GM19468 (cell line): ENCODE measurements around the gene CD34.
"Not testable (repeated sequence)": the region's sequence is repeated elsewhere in the genome, so short reads cannot be mapped to it uniquely, and the experiment has no call there.

Source experiments
- ATAC-seq: cut with Tn5 transposase; IDR thresholded peaks from one replicate; pipeline ENCODE4 v1.9.1; 2021; ENCODE audit warnings: mild to moderate bottlenecking, moderate library complexity, moderate number of reproducible peaks; ENCODE audit not compliant: unreplicated experiment; ENCODE audit errors: extremely low read depth

CD34 gene

DNA sequence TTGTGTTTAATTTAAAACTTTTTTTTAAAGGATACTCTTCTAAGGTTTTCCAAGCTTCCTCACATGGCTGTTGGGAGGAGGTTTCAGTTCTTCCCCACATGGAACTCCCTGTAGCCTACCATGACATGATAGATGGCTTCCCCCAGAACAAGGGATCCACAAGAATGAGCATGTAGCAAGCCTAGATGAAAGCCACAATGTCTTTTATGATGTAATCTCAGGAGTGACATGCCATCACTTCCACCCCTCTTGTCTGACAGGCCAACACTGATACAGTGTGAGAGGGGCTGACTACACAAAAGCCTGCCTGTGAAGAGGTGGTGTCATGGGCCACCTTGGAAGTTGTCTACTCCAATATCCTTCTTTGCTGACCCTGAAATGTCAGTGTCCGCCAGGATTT, 32.0 kb downstream of the CD34 start:
- ATAC-seq: no peak

DNA sequence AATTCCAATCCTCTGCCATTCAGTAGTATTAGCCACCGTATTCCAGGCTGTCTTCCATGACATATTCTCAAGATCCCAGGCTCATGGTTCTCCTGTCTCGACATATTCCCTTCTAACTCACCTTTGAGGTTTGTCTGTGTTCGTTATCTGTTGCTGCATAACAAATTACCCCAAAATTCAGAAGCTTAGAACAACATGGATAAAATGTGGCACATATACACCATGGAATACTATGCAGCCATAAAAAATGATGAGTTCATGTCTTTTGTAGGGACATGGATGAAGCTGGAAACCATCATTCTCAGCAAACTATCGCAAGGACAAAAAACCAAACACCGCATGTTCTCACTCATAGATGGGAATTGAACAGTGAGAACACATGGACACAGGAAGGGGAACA, 33.0 kb downstream of the CD34 start:
- not testable (repeated sequence) for ATAC-seq

GRCh38 chr1:207876131-207876530, 34.8 kb downstream of the CD34 start:
- no peak for ATAC-seq

DNA sequence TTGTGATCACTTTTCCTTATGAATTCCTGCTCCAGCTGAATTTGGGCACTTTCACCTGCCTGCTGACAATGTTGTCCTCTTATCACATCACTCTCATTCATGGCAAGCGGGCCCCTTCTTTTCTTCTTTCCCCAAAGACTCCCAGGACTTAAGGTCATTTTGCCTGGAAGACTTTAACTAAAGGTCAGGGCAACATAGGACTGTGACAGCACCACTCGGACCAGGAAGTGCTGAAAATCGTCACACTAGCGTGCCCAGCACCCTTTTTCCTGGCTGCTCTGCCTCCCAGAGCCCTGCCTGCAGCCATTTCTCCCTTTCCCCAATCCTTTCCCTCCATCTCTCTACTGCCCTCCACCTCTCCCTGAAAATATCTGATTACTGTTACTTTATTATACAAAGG, 35.4 kb downstream of the CD34 start:
- ATAC-seq: no peak

GRCh38 chr1:207873055-207873890, 37.7 kb downstream of the CD34 start:
- no peak for ATAC-seq

GRCh38 chr1:207872621-207873020, 38.3 kb downstream of the CD34 start:
- ATAC-seq: no peak

DNA sequence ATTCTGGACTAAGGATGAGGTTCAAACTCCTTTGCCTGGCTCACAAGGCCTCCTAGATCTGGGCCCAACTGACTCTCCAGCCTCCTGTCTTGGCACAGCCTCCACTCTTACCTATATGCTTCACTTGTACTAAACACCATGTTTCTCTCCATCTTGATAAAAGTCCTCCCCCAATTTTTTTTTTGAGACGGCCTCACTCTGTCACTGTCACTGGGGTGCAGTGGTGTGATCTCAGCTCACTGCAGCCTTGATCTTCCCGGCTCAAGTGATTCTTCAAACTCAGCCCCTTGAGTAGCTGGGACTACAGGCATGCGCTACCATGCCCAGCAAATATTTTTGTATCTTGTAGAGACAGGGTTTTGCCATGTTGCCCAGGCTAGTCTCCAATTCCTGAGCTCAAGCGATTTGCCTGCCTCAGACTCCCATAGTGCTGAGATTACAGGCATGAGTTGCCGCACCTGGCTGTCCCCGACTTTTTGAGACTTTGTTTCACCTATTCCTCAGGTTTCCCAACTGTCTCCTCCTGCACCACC, 39.7 kb downstream of the CD34 start:
- no peak for ATAC-seq

GRCh38 chr1:207870306-207871031, 40.5 kb downstream of the CD34 start:
- ATAC-seq: no peak

- ATAC-seq: no peak
Measured at GRCh38 chr1:207869859-207870258, 41.1 kb downstream of the CD34 start.

- no peak for ATAC-seq
Measured at GRCh38 chr1:207868774-207869721, 41.9 kb downstream of the CD34 start.

GRCh38 chr1:207868251-207868773, 42.6 kb downstream of the CD34 start:
- no peak for ATAC-seq

DNA sequence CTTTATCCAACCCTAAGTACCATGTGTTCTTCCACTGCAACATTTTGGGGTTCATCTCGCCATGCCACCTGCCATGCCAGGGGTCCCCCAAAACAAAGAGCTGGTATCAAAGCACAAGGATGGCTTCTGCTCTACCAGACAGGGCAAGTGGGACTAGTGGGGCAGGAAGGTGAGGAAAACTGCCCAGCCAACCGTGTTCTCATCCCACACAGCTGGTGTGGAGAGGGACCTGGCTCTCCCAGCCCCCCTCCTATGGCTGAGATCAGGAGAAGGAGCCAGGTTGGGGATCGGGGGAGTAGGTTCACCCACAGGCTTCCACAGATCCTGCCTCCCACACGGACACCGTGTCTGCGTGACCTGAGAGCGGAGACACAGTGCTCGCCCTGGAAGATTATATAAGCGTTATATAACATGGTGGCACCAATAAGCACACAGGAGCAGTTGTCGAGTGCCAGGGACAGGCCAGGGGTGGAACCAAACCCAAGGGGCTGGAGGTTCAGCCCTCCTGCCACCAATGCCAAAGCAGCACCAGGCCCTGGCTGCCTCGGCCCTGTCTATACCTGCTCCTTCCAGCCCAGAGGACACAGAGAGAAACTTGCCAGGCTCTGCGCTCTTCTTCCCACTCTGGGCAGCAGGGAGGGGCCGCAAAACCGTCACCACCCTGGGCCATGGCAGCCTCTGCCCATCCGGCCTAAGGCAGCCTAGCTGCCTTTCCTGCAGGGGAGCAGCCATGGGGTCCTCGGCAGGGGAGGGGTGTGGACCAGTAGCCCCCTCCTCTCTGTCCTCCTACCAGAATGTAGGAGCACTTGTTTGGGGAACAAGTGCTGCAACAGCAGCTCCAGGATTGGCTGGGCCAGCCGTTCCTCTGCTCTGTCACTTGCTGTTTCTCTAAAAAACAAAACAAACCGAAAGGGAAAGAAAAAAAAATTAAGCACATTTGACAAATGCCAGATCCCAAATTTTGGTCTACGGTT, 43.5 kb downstream of the CD34 start:
- ATAC-seq: no peak

DNA sequence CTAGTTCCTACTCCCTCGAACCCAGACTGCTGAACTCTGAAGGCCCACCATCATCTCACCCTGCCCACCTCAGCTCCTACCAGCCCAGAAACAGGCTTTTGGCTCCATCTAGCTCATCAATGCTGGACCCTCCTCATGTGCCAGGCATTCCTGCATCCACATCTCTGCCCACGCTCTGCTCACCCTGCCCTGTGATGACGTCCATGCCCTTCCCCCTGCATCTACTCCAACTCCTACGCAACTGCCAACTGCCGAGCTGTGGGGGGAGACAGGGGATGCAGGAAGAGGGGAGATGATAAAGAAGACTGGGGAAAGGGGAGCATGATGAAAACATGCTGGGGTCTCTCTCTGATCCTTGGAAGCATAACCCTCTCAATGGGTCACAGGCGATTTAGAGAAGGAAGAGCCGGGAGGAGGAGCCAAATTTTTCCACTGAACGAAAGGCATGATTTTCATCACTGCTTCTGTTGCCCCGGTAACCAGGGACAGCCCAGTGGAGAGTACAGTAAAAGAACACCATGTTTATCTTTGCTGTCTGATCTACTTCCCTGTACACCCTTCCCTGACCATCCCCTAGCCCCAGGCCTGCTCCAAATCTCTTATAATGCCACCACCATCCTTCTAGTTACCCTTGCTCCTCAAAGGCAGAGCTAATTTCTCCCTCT, 44.3 kb downstream of the CD34 start:
- no peak for ATAC-seq

- peak; percentile 62 for ATAC-seq
Measured at GRCh38 chr1:207863893-207864535, 46.9 kb downstream of the CD34 start.

DNA sequence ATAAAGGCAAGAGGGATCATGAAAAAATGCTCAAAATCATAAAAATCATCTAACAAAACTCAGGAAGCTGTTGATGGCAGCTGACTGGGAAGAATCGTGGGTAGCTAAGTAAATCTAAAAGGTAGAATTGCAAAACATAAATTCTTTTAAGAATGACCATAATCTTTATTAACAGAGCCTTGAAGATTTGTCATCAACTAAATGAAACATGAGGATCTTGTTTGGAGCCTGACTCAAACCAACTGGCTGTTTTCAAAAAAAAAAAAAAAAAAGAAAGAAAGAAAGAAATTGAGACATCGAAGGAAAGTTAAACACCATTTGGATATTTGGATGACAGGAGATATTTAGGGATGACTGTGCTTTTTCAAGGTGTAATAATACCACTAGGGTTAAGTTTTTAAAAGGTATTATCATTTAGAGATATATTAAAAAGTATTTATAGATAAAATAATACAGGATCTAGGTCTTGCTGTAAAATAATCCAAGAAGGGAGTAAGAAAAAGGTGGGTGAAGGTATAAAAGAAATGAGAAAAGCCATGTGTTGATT, 48.6 kb downstream of the CD34 start:
- ATAC-seq: no peak

DNA sequence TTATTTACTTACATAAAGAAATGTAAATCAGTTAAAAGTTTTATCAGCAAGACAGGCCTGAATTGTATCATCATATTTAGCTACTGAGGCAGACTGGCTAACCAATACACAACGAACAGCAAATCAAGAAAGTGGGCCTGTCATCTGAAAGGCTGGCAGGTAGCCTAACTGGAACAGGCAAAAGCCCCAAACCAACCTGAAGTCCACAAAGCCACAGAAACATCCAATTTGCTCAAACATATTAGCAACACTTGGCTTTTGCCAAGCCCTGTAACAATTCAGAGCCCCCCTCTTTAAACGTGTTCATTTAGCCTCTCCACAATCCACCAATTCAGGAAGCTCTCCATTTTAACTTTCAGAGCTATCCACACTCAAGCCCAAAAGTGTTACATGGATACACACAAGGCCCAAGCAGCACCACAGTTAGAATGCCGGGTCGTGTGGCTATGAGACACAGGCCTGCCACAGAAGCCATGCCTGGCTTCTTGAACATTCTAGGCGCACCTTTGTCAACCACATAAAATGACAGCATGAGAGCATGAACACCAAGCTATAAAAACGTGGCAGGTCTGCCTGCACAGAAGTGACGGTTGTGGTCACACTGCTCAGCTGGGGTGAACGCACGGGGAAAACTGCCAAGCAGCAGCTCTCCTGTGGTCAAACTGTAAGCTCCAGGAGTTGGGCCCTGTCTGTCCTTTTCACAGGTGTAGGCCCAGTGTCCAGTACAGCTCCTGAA, 49.3 kb downstream of the CD34 start:
- ATAC-seq: no peak

DNA sequence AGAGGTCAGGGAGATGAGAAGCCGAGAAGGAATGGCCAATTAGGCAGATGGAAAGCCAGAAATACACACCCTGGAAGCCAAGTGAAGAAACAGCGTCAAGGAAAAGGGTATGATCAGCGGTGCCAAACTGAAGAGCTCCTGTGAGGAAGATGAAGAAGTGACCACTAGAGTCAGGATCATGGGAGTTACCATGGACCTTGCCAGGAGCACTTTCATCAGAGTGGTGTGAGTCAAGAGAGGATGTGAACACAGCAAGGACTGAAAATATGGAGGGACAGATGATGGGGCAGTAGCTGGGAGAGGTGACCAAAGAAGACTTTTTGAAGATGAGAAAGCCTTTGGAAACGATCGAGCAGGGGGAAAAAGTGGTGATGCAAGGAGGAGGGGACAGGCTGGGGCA, 50.4 kb downstream of the CD34 start:
- ATAC-seq: no peak
